H1 (cell line): ENCODE data around the gene NIT2. TPM values are rescaled to one million over a fixed set of nuclear protein-coding genes. Genes with fewer than 3 reads are reported as not detected.

Source experiments
- CTCF ChIA-PET: fragments of 300-600 bp; sonication (Branson Sonifier 250); formaldehyde crosslinking; loops from one replicate; lab custom pipeline; 2021; ENCODE audit not compliant: partially characterized antibody; lab: Charles Lee
- POLR2A ChIA-PET: fragments of 300-600 bp; sonication (Branson Sonifier 250); formaldehyde crosslinking; loops from one replicate; lab custom pipeline; 2021; ENCODE audit warnings: inconsistent platforms; ENCODE audit not compliant: partially characterized antibody; lab: Charles Lee
- DNase-seq, 2 experiments: peaks; one replicate each; pipeline versions ENCODE4 v3.0.0 to v3.0.0-alpha.2; 2010 to 2022; ENCODE audit warnings: low spot score in 2 of 2, low read depth in 1 of 2, mixed read lengths in 1 of 2
- FAIRE-seq: peaks from 2 replicates; lab custom pipeline; 2011; peaks lifted over from hg19 to GRCh38; lab: Jason Lieb, UNC
- H2AFZ ChIP-seq: 2 replicates; pipeline ENCODE4 v1.8.1; 2012; ENCODE audit warnings: low read length, inconsistent platforms
- H2AK5ac ChIP-seq: 2 replicates; pipeline ENCODE4 v1.6.1; 2013; ENCODE audit warnings: low read depth, low read length
- H2BK120ac ChIP-seq: replicated peaks from 2 replicates; pipeline ENCODE3; 2013; ENCODE audit warnings: low read depth, low read length, inconsistent platforms
- H2BK12ac ChIP-seq: 2 replicates; pipeline ENCODE4 v1.6.1; 2013; ENCODE audit warnings: low read depth, low read length
- H2BK15ac ChIP-seq: 2 replicates; pipeline ENCODE4 v1.6.1; 2013; ENCODE audit warnings: low read length
- H2BK20ac ChIP-seq: 2 replicates; pipeline ENCODE4 v1.6.1; 2013; ENCODE audit warnings: low read length
- H2BK5ac ChIP-seq: 2 replicates; pipeline ENCODE4 v1.6.1; 2013; ENCODE audit warnings: low read depth, low read length
- H3K14ac ChIP-seq: 2 replicates; pipeline ENCODE4 v1.6.1; 2013; ENCODE audit warnings: inconsistent platforms; ENCODE audit not compliant: insufficient read length
- H3K18ac ChIP-seq: 2 replicates; pipeline ENCODE4 v1.6.1; 2013; ENCODE audit warnings: low read length; ENCODE audit errors: extremely low read depth
- H3K23ac ChIP-seq: 2 replicates; pipeline ENCODE4 v1.6.1; 2013; ENCODE audit warnings: inconsistent platforms; ENCODE audit not compliant: insufficient read length
- H3K23me2 ChIP-seq: 2 replicates; pipeline ENCODE4 v1.6.1; 2013; ENCODE audit warnings: low read depth, low read length
- H3K27ac ChIP-seq: 2 replicates; pipeline ENCODE4 v1.6.1; 2011; ENCODE audit warnings: low read depth, low read length, inconsistent platforms
- H3K27me3 ChIP-seq, 4 experiments: replicated peaks in 1 of 4; 1 replicate in 1 of 4; 2 replicates in 3 of 4; pipeline versions ENCODE4 v1.6.1 to v1.8.1; 2011 to 2013; ENCODE audit warnings: low read length in 3 of 4, mild to moderate bottlenecking in 3 of 4, inconsistent platforms in 2 of 4, mixed read lengths in 2 of 4, moderate library complexity in 1 of 4; ENCODE audit not compliant: control insufficient read depth in 3 of 4, insufficient read depth in 3 of 4; ENCODE audit errors: extremely low read depth in 1 of 4
- H3K36me3 ChIP-seq, 4 experiments: 2 replicates each; pipeline versions ENCODE4 v1.6.1 to v1.8.1; 2011 to 2013; ENCODE audit warnings: mild to moderate bottlenecking in 4 of 4, low read length in 3 of 4, moderate library complexity in 2 of 4, control low read depth in 1 of 4, inconsistent platforms in 1 of 4; ENCODE audit not compliant: insufficient read depth in 4 of 4, control insufficient read depth in 2 of 4
- H3K4ac ChIP-seq: replicated peaks from 2 replicates; pipeline ENCODE3; 2013; ENCODE audit warnings: low read length, low read depth, mixed read lengths, inconsistent platforms; ENCODE audit not compliant: insufficient read length
- H3K4me1 ChIP-seq, 4 experiments: replicated peaks in 1 of 4; 1 replicate in 1 of 4; 2 replicates in 3 of 4; pipeline versions ENCODE4 v1.6.1 to v1.8.1; 2011 to 2013; ENCODE audit warnings: low read length in 3 of 4, inconsistent platforms in 2 of 4, mixed read lengths in 1 of 4; ENCODE audit not compliant: insufficient read depth in 4 of 4, control insufficient read depth in 3 of 4
- H3K4me2 ChIP-seq, 2 experiments: 2 replicates each; pipeline versions ENCODE4 v1.6.1 to v1.8.1; 2011 to 2013; ENCODE audit warnings: low read depth in 2 of 2, low read length in 2 of 2, control low read depth in 1 of 2, inconsistent platforms in 1 of 2, mild to moderate bottlenecking in 1 of 2; ENCODE audit not compliant: insufficient read depth in 1 of 2
- H3K4me3 ChIP-seq, 4 experiments: fragments of 200-600, 300-600 bp in 1 of 4; sonication (generic), shearing (Covaris generic), sonication (Bioruptor Twin) in 1 of 4; 2 replicates each; pipeline versions ENCODE4 v1.5.1 to v1.8.1; 2011 to 2016; ENCODE audit warnings: low read length in 4 of 4, low read depth in 3 of 4, control low read depth in 2 of 4, inconsistent platforms in 2 of 4, mild to moderate bottlenecking in 2 of 4, mixed read lengths in 1 of 4, moderate library complexity in 1 of 4; ENCODE audit not compliant: insufficient read depth in 2 of 4; ENCODE audit errors: extremely low read depth in 1 of 4
- H3K56ac ChIP-seq: replicated peaks from 2 replicates; pipeline ENCODE3; 2013; ENCODE audit warnings: low read depth, mild to moderate bottlenecking, mixed read lengths, low read length, inconsistent platforms; ENCODE audit not compliant: insufficient read length
- H3K79me1 ChIP-seq: 2 replicates; pipeline ENCODE4 v1.6.1; 2013; ENCODE audit warnings: low read depth, low read length, control low read depth
- H3K79me2 ChIP-seq, 2 experiments: 2 replicates each; pipeline versions ENCODE4 v1.6.1 to v1.8.1; 2012 to 2013; ENCODE audit warnings: low read length in 2 of 2, mild to moderate bottlenecking in 2 of 2, inconsistent platforms in 1 of 2; ENCODE audit not compliant: insufficient read depth in 2 of 2, control insufficient read depth in 1 of 2
- H3K9ac ChIP-seq, 4 experiments: replicated peaks in 1 of 4; 1 replicate in 1 of 4; 2 replicates in 3 of 4; pipeline versions ENCODE4 v1.6.1 to v1.8.1; 2011 to 2013; ENCODE audit warnings: low read depth in 3 of 4, low read length in 3 of 4, control low read depth in 2 of 4, mild to moderate bottlenecking in 2 of 4, moderate library complexity in 2 of 4, inconsistent platforms in 1 of 4; ENCODE audit errors: extremely low read depth in 1 of 4
- H3K9me3 ChIP-seq, 2 experiments: 2 replicates each; pipeline versions ENCODE4 v1.6.1 to v1.8.1; 2012 to 2013; ENCODE audit warnings: mild to moderate bottlenecking in 2 of 2, moderate library complexity in 2 of 2, control low read depth in 1 of 2, inconsistent platforms in 1 of 2, low read depth in 1 of 2, low read length in 1 of 2, mixed read lengths in 1 of 2; ENCODE audit not compliant: insufficient read depth in 2 of 2
- H4K20me1 ChIP-seq, 2 experiments: replicated peaks in 1 of 2; 2 replicates each; pipeline versions ENCODE3 to v1.8.1; 2011 to 2013; ENCODE audit warnings: inconsistent platforms in 2 of 2, low read length in 2 of 2, mild to moderate bottlenecking in 1 of 2; ENCODE audit not compliant: insufficient read depth in 2 of 2, control insufficient read depth in 1 of 2
- H4K5ac ChIP-seq: 2 replicates; pipeline ENCODE4 v1.6.1; 2013; ENCODE audit warnings: low read length, low read depth, mixed read lengths, inconsistent platforms; ENCODE audit not compliant: insufficient read length
- H4K8ac ChIP-seq: 2 replicates; pipeline ENCODE4 v1.8.0; 2013; ENCODE audit warnings: mild to moderate bottlenecking, moderate library complexity, low read length, inconsistent platforms; ENCODE audit not compliant: insufficient read depth; ENCODE audit errors: extremely low read depth
- H4K91ac ChIP-seq: replicated peaks from 2 replicates; pipeline ENCODE3; 2013; ENCODE audit warnings: low read length, mixed read lengths, inconsistent platforms; ENCODE audit not compliant: insufficient read length
- CHD1 ChIP-seq: IDR thresholded peaks from 2 replicates; pipeline ENCODE4 v1.6.1; 2012; ENCODE audit warnings: low read depth, low read length, improper control_type of control experiment
- MAFK ChIP-seq: IDR thresholded peaks from 2 replicates; pipeline ENCODE4 v1.6.1; 2012; ENCODE audit warnings: low read depth, mild to moderate bottlenecking, improper control_type of control experiment, low read length
- POLR2AphosphoS5 ChIP-seq: IDR thresholded peaks from 2 replicates; pipeline ENCODE4 v1.6.1; 2011; ENCODE audit warnings: low read depth, low read length
- SIRT6 ChIP-seq: IDR thresholded peaks from one replicate; pipeline ENCODE4 v1.7.1; 2012; ENCODE audit warnings: low read length, inconsistent platforms
- SRF ChIP-seq: IDR thresholded peaks from 2 replicates; pipeline ENCODE4 v1.6.1; 2011; ENCODE audit warnings: mild to moderate bottlenecking, low read depth, low read length, moderate library complexity
- WGBS, 2 experiments: shearing (Covaris generic) in 1 of 2; methylation state at CpG; one replicate each; pipeline versions ENCODE4 v1.1.6 to v1.1.7; 2013 to 2015; ENCODE audit warnings: low lambda C conversion rate in 2 of 2, mixed read lengths in 2 of 2, inconsistent platforms in 1 of 2, low coverage in 1 of 2, missing lambda C conversion rate in 1 of 2; ENCODE audit not compliant: insufficient replicate concordance in 2 of 2, insufficient coverage in 1 of 2, insufficient read length in 1 of 2; ENCODE audit errors: extremely low coverage in 1 of 2, missing lambda C conversion rate in 1 of 2; 5-methylcytosine and 5-hydroxymethylcytosine counted together
- polyA plus RNA-seq, 7 experiments: library from polyadenylated mRNA; depleted of rRNA in 3 of 7; stranded (reverse) in 5 of 7; unstranded in 2 of 7; fragments of >200 nt in 5 of 7; fragments of 200-250 nt in 2 of 7; gene quantifications; 1 replicate in 5 of 7; 2 replicates in 1 of 7; 4 replicates in 1 of 7; pipeline versions ENCODE4 v1.2.1 to v1.2.3, GENCODE V29; 2011 to 2013; ENCODE audit warnings: missing spikeins in 2 of 7, mixed read lengths in 2 of 7
- total RNA-seq: library from RNA; stranded (reverse); fragmentation: NEBNext Ultra II Directional; extraction: Animal tissue kit (Norgen Biotek cat#: 25700); gene quantifications from 2 replicates; pipeline ENCODE4 v1.2.1, GENCODE V29; 2021
- TF ChIP-seq, protein P1 (sequence below), 3 experiments: IDR thresholded peaks; 1 replicate in 2 of 3; 2 replicates in 1 of 3; pipeline versions ENCODE4 v1.5.1 to v1.6.1; 2011; ENCODE audit warnings: low read length in 3 of 3, mild to moderate bottlenecking in 3 of 3, inconsistent platforms in 2 of 3, low read depth in 1 of 3, moderate library complexity in 1 of 3; ENCODE audit not compliant: insufficient read depth in 1 of 3; ENCODE audit errors: control extremely low read depth in 1 of 3

NIT2 gene
- total and polyA plus RNA-seq, 2 of the 8 experiments (the other 6 are each of a cell fraction or from before 2014, with no cell fraction given): 15.2 to 25.3 TPM

DNA sequence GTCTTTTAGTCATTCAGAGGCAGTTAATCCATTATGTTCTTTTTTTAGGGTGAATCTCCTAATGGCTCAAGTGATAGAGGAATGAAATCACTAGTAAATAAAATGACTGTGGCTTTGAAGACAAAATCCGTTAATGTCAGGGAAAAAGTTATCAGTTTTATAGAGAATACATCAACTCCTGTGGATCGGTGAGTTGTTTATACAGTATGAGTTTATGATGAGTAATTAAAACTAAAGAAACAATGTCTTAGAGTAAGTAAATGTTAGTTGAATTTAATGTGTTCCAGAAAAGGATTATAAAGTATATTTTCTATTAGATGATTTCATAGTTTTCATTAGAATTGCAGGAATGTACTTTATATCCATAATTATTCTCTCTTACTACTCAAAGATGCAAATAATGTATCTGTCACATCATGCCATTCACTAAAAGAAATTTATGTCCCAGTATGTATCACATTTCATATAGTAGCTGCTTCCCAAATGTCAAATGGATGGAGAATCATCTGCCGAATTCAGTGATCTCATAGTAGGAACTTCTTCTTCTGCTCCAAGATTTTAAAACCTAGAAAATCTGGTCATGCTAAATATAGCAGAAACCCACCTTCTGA is 24.1 kb upstream of the NIT2 start:
- DNase-seq (no peak), FAIRE-seq (no peak)
- no peaks in the 10 kb centered on the region for H3K23me2 ChIP-seq
- POLR2A ChIA-PET: no interaction called here
- 94% methylated on average over 3 of the region's 3 CpGs; no CpG with 5 or more reads in 1 of the 2 experiments for WGBS, 2 experiments
- H3K36me3 ChIP-seq: peaks cover 0 to 5% (median 0%) of the 10 kb centered on the region in 4 experiments; a peak in 1 of 8 replicates
- no peak overlapping the region for H3K4ac ChIP-seq
- H4K5ac ChIP-seq: no peak overlapping the region
- H3K27ac ChIP-seq: no peak overlapping the region
- no peak overlapping the region for H3K14ac ChIP-seq
- no peak overlapping the region for H3K9ac ChIP-seq
- H2AFZ ChIP-seq: no peak overlapping the region
- H3K9me3 ChIP-seq: no peaks in the 10 kb centered on the region
- no peak overlapping the region for H3K23ac ChIP-seq
- no peaks in the 10 kb centered on the region for H4K20me1 ChIP-seq
- H2BK15ac ChIP-seq: no peak overlapping the region
- CTCF ChIA-PET: no interaction called here
- H3K79me1 ChIP-seq: no peaks in the 10 kb centered on the region
- H3K18ac ChIP-seq: no peak overlapping the region
- no peak overlapping the region for H2BK120ac ChIP-seq
- H4K91ac ChIP-seq: no peak overlapping the region
- no peak overlapping the region for H4K8ac ChIP-seq
- H2BK12ac ChIP-seq: no peak overlapping the region
- no peak overlapping the region for H3K4me3 ChIP-seq
- peaks cover 0 to 3% (median 0%) of the 10 kb centered on the region in 4 experiments; a peak in 2 of 7 replicates for H3K4me1 ChIP-seq
- H2AK5ac ChIP-seq: no peak overlapping the region
- H3K56ac ChIP-seq: no peak overlapping the region
- no peaks in the 10 kb centered on the region for H3K79me2 ChIP-seq
- no peak overlapping the region for H2BK5ac ChIP-seq
- H2BK20ac ChIP-seq: no peak overlapping the region
- no peaks in the 10 kb centered on the region for H3K27me3 ChIP-seq
- no peak overlapping the region for H3K4me2 ChIP-seq
- TF ChIP-seq SIRT6 (no peak), CHD1 (no peak), POLR2AphosphoS5 (no peak), SRF (no peak), MAFK (no peak)
- TF ChIP-seq, protein P1, sequence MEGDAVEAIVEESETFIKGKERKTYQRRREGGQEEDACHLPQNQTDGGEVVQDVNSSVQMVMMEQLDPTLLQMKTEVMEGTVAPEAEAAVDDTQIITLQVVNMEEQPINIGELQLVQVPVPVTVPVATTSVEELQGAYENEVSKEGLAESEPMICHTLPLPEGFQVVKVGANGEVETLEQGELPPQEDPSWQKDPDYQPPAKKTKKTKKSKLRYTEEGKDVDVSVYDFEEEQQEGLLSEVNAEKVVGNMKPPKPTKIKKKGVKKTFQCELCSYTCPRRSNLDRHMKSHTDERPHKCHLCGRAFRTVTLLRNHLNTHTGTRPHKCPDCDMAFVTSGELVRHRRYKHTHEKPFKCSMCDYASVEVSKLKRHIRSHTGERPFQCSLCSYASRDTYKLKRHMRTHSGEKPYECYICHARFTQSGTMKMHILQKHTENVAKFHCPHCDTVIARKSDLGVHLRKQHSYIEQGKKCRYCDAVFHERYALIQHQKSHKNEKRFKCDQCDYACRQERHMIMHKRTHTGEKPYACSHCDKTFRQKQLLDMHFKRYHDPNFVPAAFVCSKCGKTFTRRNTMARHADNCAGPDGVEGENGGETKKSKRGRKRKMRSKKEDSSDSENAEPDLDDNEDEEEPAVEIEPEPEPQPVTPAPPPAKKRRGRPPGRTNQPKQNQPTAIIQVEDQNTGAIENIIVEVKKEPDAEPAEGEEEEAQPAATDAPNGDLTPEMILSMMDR (IDR thresholded peaks at IDR 0.05; ENCODE audit: control extremely low read depth in 1 of 3, insufficient read depth in 1 of 3, low read depth in 1 of 3, low read length in 3 of 3): no peak
